WTC11 (cell line): ENCODE data around the gene SLC25A48. TPM values are rescaled to one million over a fixed set of nuclear protein-coding genes. Genes with fewer than 3 reads are reported as not detected.

Experiments
- ATAC-seq: fragments of 200-7000 bp; cut with Tn5 transposase; 2 replicates; pipeline ENCODE4 v1.10.0; 2021; ENCODE audit warnings: mild to moderate bottlenecking, moderate library complexity
- CTCF ChIA-PET: fragments of 300-600 bp; sonication (Branson Sonifier 250); formaldehyde crosslinking; loops from one replicate; lab custom pipeline; 2021; ENCODE audit warnings: antibody characterized with exemption; lab: Charles Lee
- POLR2A ChIA-PET: fragments of 350-600 bp; sonication (Branson Sonifier 250); formaldehyde crosslinking; loops from one replicate; lab custom pipeline; 2021; ENCODE audit warnings: antibody characterized with exemption; lab: Charles Lee
- DNase-seq: peaks from one replicate; pipeline ENCODE4 v3.0.0; 2021; ENCODE audit warnings: low spot score
- H3K27ac Mint-ChIP-seq: 2 replicates; pipeline ENCODE4 v1.8.0; 2021; ENCODE audit warnings: mixed read lengths
- H3K27me3 Mint-ChIP-seq: 2 replicates; pipeline ENCODE4 v1.8.0; 2021; ENCODE audit warnings: low read depth, mild to moderate bottlenecking, moderate library complexity, mixed read lengths
- H3K36me3 Mint-ChIP-seq: 2 replicates; pipeline ENCODE4 v1.8.0; 2021; ENCODE audit warnings: mixed read lengths
- H3K4me1 Mint-ChIP-seq: 2 replicates; pipeline ENCODE4 v1.8.0; 2022; ENCODE audit warnings: mixed read lengths
- H3K4me3 Mint-ChIP-seq: 2 replicates; pipeline ENCODE4 v1.8.0; 2021; ENCODE audit warnings: mild to moderate bottlenecking, moderate library complexity, mixed read lengths
- H3K9me3 Mint-ChIP-seq: 2 replicates; pipeline ENCODE4 v1.8.0; 2021; ENCODE audit warnings: mixed read lengths
- ATF6 ChIP-seq: sonication (generic); formaldehyde crosslinking; IDR thresholded peaks from 2 replicates; pipeline ENCODE4 v1.8.1; 2023; ENCODE audit warnings: mild to moderate bottlenecking, missing genetic modification reagents
- CBFB ChIP-seq: sonication (generic); formaldehyde crosslinking; IDR thresholded peaks from 2 replicates; pipeline ENCODE4 v1.8.1; 2022; ENCODE audit warnings: mild to moderate bottlenecking, low read depth, missing genetic modification reagents
- CREB1 ChIP-seq: sonication (generic); formaldehyde crosslinking; IDR thresholded peaks from 2 replicates; pipeline ENCODE4 v1.8.0; 2023; ENCODE audit warnings: mild to moderate bottlenecking, missing genetic modification reagents
- E2F4 ChIP-seq: sonication (generic); formaldehyde crosslinking; IDR thresholded peaks from 2 replicates; pipeline ENCODE4 v1.8.1; 2022; ENCODE audit warnings: low read depth, mild to moderate bottlenecking, moderate library complexity, missing genetic modification reagents, borderline replicate concordance
- E2F5 ChIP-seq: sonication (generic); formaldehyde crosslinking; IDR thresholded peaks from 2 replicates; pipeline ENCODE4 v1.8.1; 2022; ENCODE audit warnings: mild to moderate bottlenecking, moderate library complexity, missing genetic modification reagents
- GABPB1 ChIP-seq: sonication (generic); formaldehyde crosslinking; IDR thresholded peaks from 2 replicates; pipeline ENCODE4 v1.8.1; 2023; ENCODE audit warnings: mild to moderate bottlenecking, missing genetic modification reagents
- HMGA2 ChIP-seq: fragments of 250-450 bp; sonication (Bioruptor Pico); IDR thresholded peaks from 2 replicates; pipeline ENCODE4 v1.4.0; 2021; ENCODE audit warnings: mild to moderate bottlenecking, moderate library complexity
- IRF2 ChIP-seq: sonication (generic); formaldehyde crosslinking; IDR thresholded peaks from 2 replicates; pipeline ENCODE4 v1.8.0; 2022; ENCODE audit warnings: low read depth, missing genetic modification reagents, borderline replicate concordance
- MYBL2 ChIP-seq: sonication (generic); formaldehyde crosslinking; IDR thresholded peaks from 2 replicates; pipeline ENCODE4 v1.8.1; 2023; ENCODE audit warnings: mild to moderate bottlenecking, moderate library complexity, missing genetic modification reagents
- NFE2L1 ChIP-seq: sonication (generic); formaldehyde crosslinking; IDR thresholded peaks from 2 replicates; pipeline ENCODE4 v1.8.1; 2023; ENCODE audit warnings: missing genetic modification reagents
- NR3C1 ChIP-seq: sonication (generic); formaldehyde crosslinking; conservative IDR thresholded peaks from 2 replicates; pipeline ENCODE4 v1.8.1; 2023; ENCODE audit warnings: low read depth, mild to moderate bottlenecking, missing genetic modification reagents
- RELA ChIP-seq: sonication (generic); formaldehyde crosslinking; IDR thresholded peaks from 2 replicates; pipeline ENCODE4 v1.8.1; 2022; ENCODE audit warnings: missing genetic modification reagents, mild to moderate bottlenecking, borderline replicate concordance
- STAT6 ChIP-seq: sonication (generic); formaldehyde crosslinking; conservative IDR thresholded peaks from 2 replicates; pipeline ENCODE4 v1.8.1; 2023; ENCODE audit warnings: mild to moderate bottlenecking, low read depth, missing genetic modification reagents, moderate library complexity
- TCF7 ChIP-seq: sonication (generic); formaldehyde crosslinking; IDR thresholded peaks from 2 replicates; pipeline ENCODE4 v1.8.0; 2022; ENCODE audit warnings: mild to moderate bottlenecking, low read depth, missing genetic modification reagents, moderate library complexity
- ZBTB21 ChIP-seq: sonication (generic); formaldehyde crosslinking; IDR thresholded peaks from 2 replicates; pipeline ENCODE4 v1.8.1; 2023; ENCODE audit warnings: mild to moderate bottlenecking, missing genetic modification reagents, borderline replicate concordance
- ZMAT4 ChIP-seq: fragments of 250-450 bp; sonication (Bioruptor Pico); IDR thresholded peaks from 2 replicates; pipeline ENCODE4 v1.9.0; 2021; ENCODE audit warnings: mild to moderate bottlenecking
- ZNF219 ChIP-seq: sonication (generic); formaldehyde crosslinking; IDR thresholded peaks from 2 replicates; pipeline ENCODE4 v1.8.0; 2023; ENCODE audit warnings: missing genetic modification reagents, mild to moderate bottlenecking, borderline replicate concordance
- ZNF263 ChIP-seq: sonication (generic); formaldehyde crosslinking; IDR thresholded peaks from 2 replicates; pipeline ENCODE4 v1.8.1; 2022; ENCODE audit warnings: low read depth, mild to moderate bottlenecking, moderate library complexity, missing genetic modification reagents
- ZNF532 ChIP-seq: fragments of 250-450 bp; sonication (Bioruptor Pico); IDR thresholded peaks from 2 replicates; pipeline ENCODE4 v1.9.0; 2021; ENCODE audit warnings: mild to moderate bottlenecking, borderline replicate concordance
- total RNA-seq: library from RNA; stranded (reverse); gene quantifications from 3 replicates; pipeline ENCODE4 v1.2.3, GENCODE V29; 2021

The SLC25A48 gene
- total RNA-seq, 1 experiment from 2014 or later, result 1.1 TPM

- Mint-ChIP-seq H3K4me1 (peaks cover 21% of the 10 kb centered on the region), H3K27me3 (peaks cover 2% of the 10 kb centered on the region; the same call in 1 of the 2 replicates), H3K4me3 (no peak overlapping the region), H3K27ac (no peak overlapping the region), H3K9me3 (peaks cover 17% of the 10 kb centered on the region), H3K36me3 (no peaks in the 10 kb centered on the region)
- TF ChIP-seq E2F5 (CRISPR knock-in tag), result no peak
- TF ChIP-seq ATF6 (CRISPR knock-in tag), result no peak
- no peak for TF ChIP-seq E2F4 (CRISPR knock-in tag)
- no peak for TF ChIP-seq NR3C1 (CRISPR knock-in tag)
- TF ChIP-seq HMGA2 (CRISPR knock-in tag), result no peak
- no peak for TF ChIP-seq IRF2
- TF ChIP-seq ZNF219 (CRISPR knock-in tag), result no peak
- TF ChIP-seq STAT6 (CRISPR knock-in tag), result no peak
- no peak for TF ChIP-seq ZNF263
- no peak for TF ChIP-seq CBFB (CRISPR knock-in tag)
- TF ChIP-seq ZBTB21 (CRISPR knock-in tag), result no peak
- no peak for TF ChIP-seq TCF7 (CRISPR knock-in tag)
- no peak for TF ChIP-seq ZNF532 (CRISPR knock-in tag)
- TF ChIP-seq NFE2L1 (CRISPR knock-in tag), result no peak
- TF ChIP-seq RELA (CRISPR knock-in tag), result no peak
- no peak for TF ChIP-seq ZMAT4 (CRISPR knock-in tag)
- no peak for TF ChIP-seq MYBL2 (CRISPR knock-in tag)
- no peak for TF ChIP-seq CREB1 (CRISPR knock-in tag)
- TF ChIP-seq GABPB1 (CRISPR knock-in tag), result no peak
- ChIA-PET POLR2A (no interaction called here), CTCF (interaction anchor here (1.7 to 2.9 kb wide), 2 partner anchors 12 to 262 kb away, joined by 4 to 9 read pairs; partner anchors contain the start of gene SLC25A48)
- DNase-seq (no peak), ATAC-seq (no peak)
Measured at GRCh38 chr5:135822959-135823358, 11.5 kb upstream of the SLC25A48 start.
